Measurements from ENCODE around the gene MPDZ. TPM values are rescaled to one million over a fixed set of nuclear protein-coding genes. Genes with fewer than 3 reads are reported as not detected.

MPDZ gene
- total RNA-seq, 1 experiment from 2014 or later = 15.3 TPM

- ChIA-PET POLR2A (ENCODE audit: unreplicated experiment) (no interaction called here), CTCF (no interaction called here)
- H3K9me2 ChIP-seq (ENCODE audit: insufficient read depth) = no peaks in the 10 kb centered on the region
- no peaks in the 10 kb centered on the region for H3K9me3 ChIP-seq (ENCODE audit: insufficient read depth, low read depth)
- H4K20me1 ChIP-seq (ENCODE audit: insufficient read depth) = no peaks in the 10 kb centered on the region
- no peak overlapping the region for H3K4me3 ChIP-seq
- no peaks in the 10 kb centered on the region for H3F3A ChIP-seq (ENCODE audit: insufficient read depth, low read depth)
- no peak for TF ChIP-seq EZH2 (IDR thresholded peaks at IDR 0.05; ENCODE audit: low read depth)
- TF ChIP-seq, protein P1, sequence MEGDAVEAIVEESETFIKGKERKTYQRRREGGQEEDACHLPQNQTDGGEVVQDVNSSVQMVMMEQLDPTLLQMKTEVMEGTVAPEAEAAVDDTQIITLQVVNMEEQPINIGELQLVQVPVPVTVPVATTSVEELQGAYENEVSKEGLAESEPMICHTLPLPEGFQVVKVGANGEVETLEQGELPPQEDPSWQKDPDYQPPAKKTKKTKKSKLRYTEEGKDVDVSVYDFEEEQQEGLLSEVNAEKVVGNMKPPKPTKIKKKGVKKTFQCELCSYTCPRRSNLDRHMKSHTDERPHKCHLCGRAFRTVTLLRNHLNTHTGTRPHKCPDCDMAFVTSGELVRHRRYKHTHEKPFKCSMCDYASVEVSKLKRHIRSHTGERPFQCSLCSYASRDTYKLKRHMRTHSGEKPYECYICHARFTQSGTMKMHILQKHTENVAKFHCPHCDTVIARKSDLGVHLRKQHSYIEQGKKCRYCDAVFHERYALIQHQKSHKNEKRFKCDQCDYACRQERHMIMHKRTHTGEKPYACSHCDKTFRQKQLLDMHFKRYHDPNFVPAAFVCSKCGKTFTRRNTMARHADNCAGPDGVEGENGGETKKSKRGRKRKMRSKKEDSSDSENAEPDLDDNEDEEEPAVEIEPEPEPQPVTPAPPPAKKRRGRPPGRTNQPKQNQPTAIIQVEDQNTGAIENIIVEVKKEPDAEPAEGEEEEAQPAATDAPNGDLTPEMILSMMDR (conservative IDR thresholded peaks at IDR 0.05) = no peak
- no peak overlapping the region for H2AFZ ChIP-seq
- no peak overlapping the region for H3K27ac ChIP-seq
- DNase-seq = no peak
- BruUV-seq (replicated peaks) = no TSS peak
- H3K4me2 ChIP-seq = no peak overlapping the region
- H3K36me3 ChIP-seq (ENCODE audit: low read depth) = no peaks in the 10 kb centered on the region
- no peaks in the 10 kb centered on the region for H3K4me1 ChIP-seq (replicated peaks; ENCODE audit: insufficient read depth)
- no peaks in the 10 kb centered on the region for H3K27me3 ChIP-seq (ENCODE audit: insufficient read depth, low read depth)
- H3K79me2 ChIP-seq (ENCODE audit: low read depth) = no peaks in the 10 kb centered on the region
- intact Hi-C loops (cut with micrococcal nuclease; ENCODE audit: unreplicated experiment) = no loop called here
These were observed 169.7 kb downstream of the MPDZ start for GRCh38 chr9:13109781-13110180.

DNA sequence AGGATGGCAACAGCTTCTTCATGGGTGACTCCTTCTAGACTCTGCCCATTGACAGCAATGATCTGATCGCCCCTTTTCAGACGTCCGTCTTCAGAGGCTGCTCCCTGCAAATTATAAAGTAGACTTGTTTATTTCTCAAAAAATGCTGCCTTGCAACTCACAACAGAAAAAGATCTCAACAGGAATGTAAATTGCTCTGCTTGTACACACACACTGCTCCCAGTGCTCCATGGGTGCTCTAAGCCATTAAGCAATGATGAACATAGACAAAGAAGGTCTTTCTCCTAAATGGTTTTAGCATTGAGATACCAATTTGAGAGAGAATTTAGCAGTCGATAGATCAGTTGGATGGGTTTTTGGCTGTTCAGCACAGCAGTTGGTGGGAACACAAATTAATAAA is 172.5 kb downstream of the MPDZ start:
- Histone ChIP-seq H2AFZ (no peak overlapping the region), H3K4me1 (replicated peaks; ENCODE audit: insufficient read depth) (no peaks in the 10 kb centered on the region), H4K20me1 (ENCODE audit: insufficient read depth) (no peaks in the 10 kb centered on the region), H3K9me3 (ENCODE audit: insufficient read depth, low read depth) (no peaks in the 10 kb centered on the region), H3K27me3 (ENCODE audit: insufficient read depth, low read depth) (no peaks in the 10 kb centered on the region), H3K4me3 (no peak overlapping the region), H3K79me2 (ENCODE audit: low read depth) (no peaks in the 10 kb centered on the region), H3F3A (ENCODE audit: insufficient read depth, low read depth) (no peaks in the 10 kb centered on the region), H3K9me2 (ENCODE audit: insufficient read depth) (no peaks in the 10 kb centered on the region), H3K4me2 (no peak overlapping the region), H3K36me3 (ENCODE audit: low read depth) (no peaks in the 10 kb centered on the region), H3K27ac (no peak overlapping the region)
- BruUV-seq (replicated peaks) = no TSS peak
- ChIA-PET POLR2A (ENCODE audit: unreplicated experiment) (no interaction called here), CTCF (no interaction called here)
- intact Hi-C loops (cut with micrococcal nuclease; ENCODE audit: unreplicated experiment) = no loop called here
- no peak for TF ChIP-seq EZH2 (IDR thresholded peaks at IDR 0.05; ENCODE audit: low read depth)
- TF ChIP-seq, protein P1 (conservative IDR thresholded peaks at IDR 0.05) = no peak
- no peak for DNase-seq

GRCh38 chr9:13100914-13101572 is 178.4 kb downstream of the MPDZ start:
- H3F3A ChIP-seq (ENCODE audit: insufficient read depth, low read depth) = no peaks in the 10 kb centered on the region
- no peaks in the 10 kb centered on the region for H3K9me3 ChIP-seq (ENCODE audit: insufficient read depth, low read depth)
- POLR2A ChIA-PET (ENCODE audit: unreplicated experiment) = no interaction called here
- TF ChIP-seq, protein P1 (conservative IDR thresholded peaks at IDR 0.05) = no peak
- TF ChIP-seq EZH2 (IDR thresholded peaks at IDR 0.05; ENCODE audit: low read depth) = no peak
- no peaks in the 10 kb centered on the region for H3K4me1 ChIP-seq (replicated peaks; ENCODE audit: insufficient read depth)
- H3K27ac ChIP-seq = no peak overlapping the region
- CTCF ChIA-PET = no interaction called here
- no peaks in the 10 kb centered on the region for H3K79me2 ChIP-seq (ENCODE audit: low read depth)
- no peak overlapping the region for H2AFZ ChIP-seq
- no peaks in the 10 kb centered on the region for H4K20me1 ChIP-seq (ENCODE audit: insufficient read depth)
- H3K9me2 ChIP-seq (ENCODE audit: insufficient read depth) = no peaks in the 10 kb centered on the region
- no TSS peak for BruUV-seq (replicated peaks)
- no peak for DNase-seq
- H3K36me3 ChIP-seq (ENCODE audit: low read depth) = no peaks in the 10 kb centered on the region
- H3K4me2 ChIP-seq = no peak overlapping the region
- intact Hi-C loops (cut with micrococcal nuclease; ENCODE audit: unreplicated experiment) = no loop called here
- H3K27me3 ChIP-seq (ENCODE audit: insufficient read depth, low read depth) = no peaks in the 10 kb centered on the region
- no peak overlapping the region for H3K4me3 ChIP-seq
